ENCODE results near the gene PRIMA1.
A peak's percentile ranks its signal among the peaks of the same experiment; 100 is the strongest.

Gene PRIMA1

DNA sequence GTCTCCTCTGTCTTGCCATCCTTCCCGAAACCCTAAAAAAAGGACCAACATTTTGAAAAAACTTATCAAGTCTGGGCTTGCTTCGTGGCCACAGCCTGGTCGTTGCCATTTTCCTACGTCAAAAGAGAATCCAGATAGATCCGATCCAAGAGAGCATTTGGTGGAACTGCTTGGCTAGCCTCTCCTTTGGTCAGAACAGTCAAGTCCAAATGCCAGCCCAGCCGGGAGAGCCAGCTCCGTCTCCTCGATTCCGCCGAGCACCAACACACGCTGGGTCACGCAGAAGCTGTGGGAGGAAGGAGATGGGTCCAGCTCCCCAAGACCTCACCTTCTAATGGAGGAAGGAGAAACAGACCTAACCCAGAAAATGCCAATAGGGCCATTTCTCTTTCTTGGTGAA, 9.3 kb upstream of the PRIMA1 start:
- DNase-seq (ENCODE audit: low read depth, low spot score) = no peak
- no peak overlapping the region for H3K27ac ChIP-seq

DNA sequence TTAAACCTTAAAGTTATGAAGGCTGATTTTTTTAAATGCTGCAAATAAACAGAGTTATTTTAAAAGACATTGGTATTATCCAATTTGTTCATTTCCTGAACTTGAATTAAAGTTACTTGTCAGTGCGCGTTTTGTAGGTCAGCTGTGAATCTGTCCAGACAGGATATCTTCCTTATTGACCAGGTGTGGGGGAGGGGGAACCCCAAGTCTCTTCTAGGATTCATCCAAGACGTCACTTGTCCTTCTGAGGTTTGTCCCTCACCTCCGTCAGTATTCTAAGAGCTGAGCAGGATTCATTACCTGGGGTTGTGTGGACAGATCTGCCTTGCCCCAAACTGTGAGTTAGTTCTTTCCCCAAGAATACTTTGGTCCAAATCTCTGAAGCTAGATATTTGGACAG, 8.8 kb upstream of the PRIMA1 start:
- no peak overlapping the region for H3K27ac ChIP-seq
- DNase-seq (ENCODE audit: low read depth, low spot score) = peak; percentile 10

DNA sequence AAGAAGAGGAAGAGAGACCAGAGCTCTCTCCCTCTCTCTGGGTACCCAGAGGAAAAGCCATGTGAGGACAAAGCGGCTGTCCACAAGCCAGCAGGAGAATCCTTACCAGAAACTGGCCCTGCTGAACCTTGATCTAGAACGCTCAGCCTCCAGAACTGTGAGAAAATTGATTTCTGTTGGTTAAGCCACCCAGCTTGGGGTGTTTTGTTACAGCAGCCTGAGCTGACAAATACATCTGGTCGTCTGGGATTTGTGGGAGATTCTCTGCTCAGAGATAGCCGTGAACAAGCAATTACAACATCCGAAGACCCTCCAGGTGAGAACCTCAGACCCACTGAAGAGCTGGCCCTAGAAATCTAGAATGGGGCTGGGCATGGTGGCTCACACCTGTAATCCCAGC, 6.5 kb upstream of the PRIMA1 start:
- no peak overlapping the region for H3K27ac ChIP-seq
- no peak for DNase-seq (ENCODE audit: low read depth, low spot score)

DNA sequence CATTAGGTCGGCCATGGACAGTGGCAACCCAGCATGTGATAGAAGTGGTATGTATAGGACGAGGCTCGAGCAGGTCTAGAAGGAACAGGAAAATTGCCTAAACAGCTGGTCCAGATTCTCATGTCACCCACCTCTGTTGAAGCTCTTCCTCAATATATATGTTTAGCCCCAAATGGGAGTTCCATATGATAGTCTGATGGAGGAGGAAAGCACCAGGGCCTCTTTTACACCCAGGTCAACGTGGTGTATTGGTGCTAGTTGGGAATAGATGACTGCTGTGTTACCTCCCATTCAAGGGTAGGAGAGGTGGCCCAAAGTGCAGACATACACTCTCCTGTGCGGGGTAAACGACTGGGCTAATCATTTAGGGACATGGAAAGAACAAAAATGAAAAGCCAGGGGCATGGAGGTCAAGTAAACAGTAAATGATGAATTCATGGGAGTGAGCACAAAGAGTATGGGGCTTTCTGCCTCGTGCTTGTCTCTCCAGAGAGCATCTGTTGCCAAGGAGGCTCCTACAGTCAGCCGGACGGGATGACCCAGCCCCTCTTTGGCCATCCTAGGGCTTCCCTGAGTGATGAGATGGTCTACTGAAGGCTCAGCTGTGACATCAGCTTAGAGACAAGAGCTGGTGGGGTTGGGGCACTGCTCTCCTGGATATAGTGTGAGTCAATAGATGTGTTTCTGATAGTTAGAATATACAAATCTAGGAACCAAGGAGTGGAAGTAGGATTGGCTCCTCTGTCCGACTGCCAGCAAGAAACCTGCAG, 5.5 kb upstream of the PRIMA1 start:
- DNase-seq (ENCODE audit: low read depth, low spot score) = no peak
- no peak overlapping the region for H3K27ac ChIP-seq

DNA sequence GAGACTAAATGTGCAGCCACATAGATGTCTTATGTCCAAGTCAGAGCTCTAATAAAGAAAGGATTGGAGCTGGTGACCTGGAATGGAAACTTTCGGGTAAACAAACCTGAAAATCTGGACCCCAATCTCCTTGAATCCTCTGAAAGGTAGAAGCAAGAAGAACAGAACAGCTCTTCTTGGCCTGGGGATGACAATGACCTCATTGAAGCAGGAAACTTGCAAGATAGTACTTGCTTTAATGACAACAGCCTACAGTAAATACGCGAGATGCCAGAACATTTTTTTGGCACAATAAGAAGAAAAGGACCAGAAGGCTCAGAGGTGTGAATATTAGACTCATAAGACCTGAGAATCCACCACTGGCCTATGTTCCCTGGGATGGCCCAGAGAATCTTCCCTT, 4.1 kb upstream of the PRIMA1 start:
- no peak overlapping the region for H3K27ac ChIP-seq
- peak; percentile 12 for DNase-seq (ENCODE audit: low read depth, low spot score)

DNA sequence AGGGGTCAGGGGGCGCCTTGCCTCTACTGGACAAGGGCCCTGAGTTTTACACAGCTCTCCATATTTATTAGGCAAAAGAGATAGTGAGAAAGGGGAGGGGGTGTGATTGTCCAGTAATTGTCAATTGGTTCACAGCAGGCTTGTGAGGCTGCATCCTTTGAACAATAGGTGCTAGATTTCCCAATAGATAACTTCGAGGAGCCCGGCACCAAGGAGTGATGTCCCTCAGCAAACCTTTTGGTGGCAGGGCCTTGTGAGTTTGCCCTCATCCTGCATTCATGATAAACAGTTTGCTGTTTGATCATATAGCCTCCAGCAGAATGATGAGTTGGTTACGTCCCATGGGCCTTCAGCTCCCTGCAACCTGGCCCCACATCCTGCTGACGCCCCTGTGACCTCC, 2.7 kb upstream of the PRIMA1 start:
- no peak for DNase-seq (ENCODE audit: low read depth, low spot score)
- H3K27ac ChIP-seq = no peak overlapping the region

DNA sequence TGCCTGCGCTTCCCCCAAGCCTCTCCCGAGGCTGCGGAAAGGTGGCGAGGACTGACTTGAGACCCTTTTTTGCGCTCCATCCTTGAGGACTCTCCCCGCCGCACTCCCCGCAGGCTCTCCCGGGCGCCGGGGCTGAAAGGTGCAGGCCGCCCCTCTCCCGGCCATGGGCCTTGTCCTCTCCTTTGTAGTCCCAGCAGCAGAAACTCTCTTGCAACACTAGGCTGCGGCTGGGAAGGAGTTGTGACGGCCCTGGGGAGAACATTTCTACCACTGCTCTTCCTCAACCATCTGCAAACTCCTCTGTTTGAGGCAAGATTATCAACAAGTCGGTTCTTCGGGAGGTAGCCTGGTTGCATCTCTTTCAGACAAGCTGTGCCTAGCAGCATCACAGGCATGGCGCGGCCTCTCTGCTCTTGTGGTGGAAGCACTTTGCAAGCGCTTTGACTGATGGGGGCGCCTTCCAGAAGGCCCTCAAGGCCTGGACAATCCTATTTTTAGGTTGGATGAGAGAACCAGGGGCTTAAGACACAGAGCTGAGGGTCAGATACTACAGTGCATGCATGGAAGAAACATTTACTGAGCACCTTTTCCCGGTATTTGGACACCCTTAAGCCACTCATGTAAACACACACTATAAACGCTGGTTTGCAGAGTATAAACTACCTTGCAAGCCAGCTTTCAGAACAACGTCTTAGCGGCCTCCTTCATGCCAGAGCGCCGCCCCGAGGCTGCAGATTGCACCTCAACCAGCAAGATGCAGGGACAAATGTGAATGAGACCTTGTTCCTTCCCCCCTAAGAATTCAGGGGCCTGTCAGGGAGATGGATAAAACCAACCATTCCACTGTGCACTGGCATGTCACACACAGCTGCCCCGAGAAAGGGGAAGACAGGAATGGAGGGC, 1.2 kb upstream of the PRIMA1 start:
- DNase-seq (ENCODE audit: low read depth, low spot score) = no peak
- H3K27ac ChIP-seq = no peak overlapping the region

DNA sequence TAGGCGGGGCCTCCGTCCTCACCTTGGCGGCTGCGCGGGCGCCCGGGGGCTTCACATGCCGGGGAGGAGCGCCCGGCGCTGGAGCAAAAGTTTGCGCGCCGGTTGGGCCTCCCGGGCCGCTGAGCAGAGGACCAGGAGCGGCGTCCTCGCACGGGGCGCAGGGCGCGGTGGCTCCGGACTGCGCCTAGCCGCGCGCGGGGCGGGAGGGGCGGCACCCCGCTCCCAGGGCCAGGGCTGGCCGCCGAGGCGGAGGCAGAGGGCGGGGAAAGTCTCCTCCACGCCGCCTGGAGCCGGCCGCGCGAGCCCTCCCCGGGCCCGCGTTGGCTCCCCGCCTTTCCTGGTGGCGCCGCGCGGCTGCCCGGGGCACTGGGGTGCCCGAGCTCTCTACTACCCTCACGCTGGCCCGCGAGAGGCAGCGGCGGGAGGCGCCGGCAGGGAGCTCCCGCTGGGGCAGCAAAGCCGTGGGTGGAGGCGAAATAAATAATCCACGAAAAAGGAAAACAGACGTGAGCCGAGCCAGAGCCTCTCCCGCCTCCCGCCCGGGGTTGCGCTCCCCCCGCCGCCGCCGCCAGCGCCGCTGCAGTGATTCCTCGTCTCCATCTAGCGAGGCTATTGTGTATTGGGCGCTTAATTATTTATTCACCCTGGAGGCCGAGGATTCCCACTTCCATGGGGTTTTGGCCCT, 400 bp upstream of the PRIMA1 start:
- no peak for DNase-seq (ENCODE audit: low read depth, low spot score)

DNA sequence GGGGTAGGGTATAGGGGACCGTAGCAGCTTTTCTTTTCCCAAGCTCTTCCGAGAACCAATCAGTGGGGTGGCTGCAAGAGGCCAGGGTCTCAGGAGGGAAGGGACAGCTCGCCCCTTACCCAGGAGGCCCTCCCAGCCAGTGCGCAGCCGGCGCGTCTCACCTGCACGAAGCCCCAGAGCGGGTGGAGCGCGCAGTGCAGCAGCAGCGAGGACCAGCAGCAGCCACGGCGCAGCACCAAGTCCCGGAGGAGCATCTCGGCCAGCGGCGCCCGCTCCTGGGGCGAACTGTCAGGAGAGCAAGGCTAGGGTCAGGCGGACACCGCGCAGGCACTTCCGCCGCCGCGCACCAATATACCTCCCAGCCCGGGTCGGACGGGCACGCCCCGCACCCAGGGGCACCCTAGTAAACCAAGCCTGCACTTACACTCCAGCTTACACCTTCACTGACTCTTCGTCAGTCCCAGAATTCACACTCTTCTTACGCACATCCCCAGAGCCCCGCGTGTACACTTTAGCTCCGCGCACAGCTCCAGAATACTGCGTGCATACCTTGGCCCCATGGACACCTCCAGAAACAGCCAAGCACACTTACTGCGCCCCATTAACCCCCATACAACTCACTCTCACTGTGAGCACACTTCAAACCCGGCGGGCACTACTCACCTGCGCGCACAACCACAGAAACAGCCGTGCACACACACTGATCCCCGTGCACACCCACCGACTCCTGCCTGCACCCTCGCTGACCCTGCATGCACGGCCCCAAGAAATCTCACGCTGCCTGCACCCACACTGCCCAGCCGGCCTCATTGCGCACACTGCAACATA, 606 bp downstream of the PRIMA1 start:
- no peak overlapping the region for H3K27ac ChIP-seq
- no peak for DNase-seq (ENCODE audit: low read depth, low spot score)

More for the DNA sequence above, 400 bp upstream of the PRIMA1 start:
- H3K27ac ChIP-seq = no peak overlapping the region

DNA sequence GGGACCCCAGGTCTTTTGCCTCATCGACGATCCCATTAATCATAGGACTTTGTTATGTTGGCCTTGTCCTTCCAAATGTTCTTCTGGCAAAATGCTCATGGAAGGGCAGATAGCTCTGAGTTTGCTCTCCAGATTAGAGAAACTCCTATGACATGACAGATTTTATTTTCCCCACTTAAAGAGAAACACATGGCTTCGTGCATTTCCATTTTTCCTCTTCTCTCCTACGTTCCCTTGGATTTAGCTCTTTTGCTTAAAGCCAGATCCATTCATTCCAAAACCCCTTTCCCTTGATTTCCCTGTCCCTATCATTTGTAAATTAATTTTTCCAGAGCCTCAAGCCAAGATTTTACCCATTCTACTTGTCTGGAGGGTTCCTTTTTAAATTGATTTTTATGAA, 2.9 kb downstream of the PRIMA1 start:
- DNase-seq (ENCODE audit: low read depth, low spot score) = no peak
- no peak overlapping the region for H3K27ac ChIP-seq

DNA sequence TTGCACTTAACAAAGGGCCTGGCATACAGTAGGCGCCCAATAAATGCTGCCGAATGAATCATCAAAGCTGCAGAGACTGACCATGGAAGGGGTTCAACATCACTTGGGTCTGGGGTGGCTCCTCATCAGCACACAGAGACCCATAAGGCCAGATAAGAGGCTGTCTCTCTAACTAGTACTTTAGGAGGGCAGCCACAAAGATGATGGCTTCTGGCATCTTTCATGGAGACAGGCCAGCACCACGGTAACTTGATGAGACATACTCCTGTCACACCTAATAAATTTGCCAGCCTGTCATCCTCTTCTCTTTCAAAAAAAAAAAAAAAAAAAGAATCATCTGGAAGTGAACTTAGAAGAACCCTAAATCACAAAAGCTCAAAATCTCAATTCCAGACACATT, 3.4 kb downstream of the PRIMA1 start:
- no peak overlapping the region for H3K27ac ChIP-seq
- DNase-seq (ENCODE audit: low read depth, low spot score) = no peak

DNA sequence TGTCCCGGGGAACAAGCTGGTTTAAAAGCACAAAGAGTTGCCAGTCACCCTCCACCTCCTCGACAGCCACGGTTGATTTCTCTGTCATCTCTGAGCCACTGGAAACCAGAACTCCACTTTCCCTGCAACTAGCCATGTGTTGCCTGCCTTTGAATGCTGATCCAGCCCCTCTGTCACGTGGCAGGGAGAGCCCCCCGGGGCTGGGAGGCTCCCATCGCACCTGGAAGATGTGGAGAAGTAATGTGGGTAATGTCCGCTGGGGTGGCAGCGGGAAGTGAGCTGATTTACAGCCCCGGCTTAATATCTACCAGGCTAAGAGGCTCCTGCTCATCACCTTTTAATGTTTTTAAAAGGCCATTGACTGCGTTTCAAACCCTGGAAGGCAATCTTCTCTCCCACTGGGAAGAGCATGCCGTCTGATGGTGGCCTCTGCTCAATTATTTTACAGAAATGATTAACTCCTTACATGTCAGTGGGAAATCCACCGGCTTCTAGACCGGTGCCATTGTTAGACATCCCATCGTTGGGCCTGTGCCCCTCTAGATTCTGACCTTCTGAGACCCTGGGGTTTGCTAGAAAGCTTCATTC, 7.4 kb downstream of the PRIMA1 start:
- no peak overlapping the region for H3K27ac ChIP-seq
- DNase-seq (ENCODE audit: low read depth, low spot score) = no peak

DNA sequence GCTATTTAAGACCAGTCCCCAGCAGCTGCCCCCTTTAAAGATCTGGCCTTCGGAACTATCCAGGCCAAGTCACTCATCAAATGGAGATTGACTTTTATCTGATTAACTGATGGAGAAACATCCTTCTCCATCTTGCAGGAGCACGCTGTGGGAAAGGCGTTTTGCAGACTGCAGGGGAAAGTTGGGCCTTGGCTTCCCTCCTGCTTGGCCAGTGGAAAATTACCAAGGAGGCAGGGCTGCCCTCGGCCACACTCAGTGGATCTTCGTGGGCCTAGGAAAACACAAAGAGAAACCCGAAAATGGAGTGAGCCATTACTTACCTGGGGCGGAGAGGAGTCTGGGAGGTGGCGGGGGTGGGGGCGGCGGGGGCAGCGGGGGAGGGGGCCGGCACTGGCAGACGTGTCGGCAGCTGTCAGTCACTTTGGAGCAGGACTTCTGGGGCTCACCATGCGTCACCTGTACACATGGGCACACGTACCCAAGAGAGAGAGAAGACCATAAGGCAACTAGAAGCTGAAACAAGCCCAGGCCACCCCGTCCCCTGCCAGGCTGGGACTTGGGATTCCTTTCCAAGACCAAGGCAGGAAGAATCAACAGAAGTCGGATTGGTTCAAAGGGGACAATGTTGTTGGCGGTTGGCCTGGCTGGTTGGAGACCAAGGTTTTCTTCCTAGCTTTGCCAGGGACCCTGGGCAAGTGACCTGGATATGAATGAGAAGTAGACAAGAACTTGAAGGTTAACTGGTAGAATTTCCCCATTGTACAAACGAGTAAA, 9.2 kb downstream of the PRIMA1 start:
- DNase-seq (ENCODE audit: low read depth, low spot score) = no peak
- no peak overlapping the region for H3K27ac ChIP-seq

DNA sequence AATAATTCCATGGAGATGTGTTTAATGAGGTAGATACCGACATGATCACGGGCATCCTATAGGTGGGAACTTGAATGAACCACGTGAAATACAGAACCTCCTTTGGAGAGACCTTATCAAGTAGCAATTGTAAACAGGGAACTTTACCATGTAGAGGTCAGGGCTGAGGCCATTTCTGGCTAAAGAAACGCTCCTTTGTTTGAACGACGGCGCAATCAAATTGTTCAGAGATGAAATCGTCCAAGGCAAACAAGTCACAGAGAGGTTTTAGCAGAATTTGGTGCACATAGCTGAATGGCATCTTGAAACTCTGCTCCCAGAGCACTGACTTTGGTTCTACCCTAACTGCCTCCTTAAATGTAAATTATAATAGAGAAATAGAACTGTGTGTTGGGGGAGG, 9.8 kb downstream of the PRIMA1 start:
- no peak for DNase-seq (ENCODE audit: low read depth, low spot score)
- no peak overlapping the region for H3K27ac ChIP-seq

DNA sequence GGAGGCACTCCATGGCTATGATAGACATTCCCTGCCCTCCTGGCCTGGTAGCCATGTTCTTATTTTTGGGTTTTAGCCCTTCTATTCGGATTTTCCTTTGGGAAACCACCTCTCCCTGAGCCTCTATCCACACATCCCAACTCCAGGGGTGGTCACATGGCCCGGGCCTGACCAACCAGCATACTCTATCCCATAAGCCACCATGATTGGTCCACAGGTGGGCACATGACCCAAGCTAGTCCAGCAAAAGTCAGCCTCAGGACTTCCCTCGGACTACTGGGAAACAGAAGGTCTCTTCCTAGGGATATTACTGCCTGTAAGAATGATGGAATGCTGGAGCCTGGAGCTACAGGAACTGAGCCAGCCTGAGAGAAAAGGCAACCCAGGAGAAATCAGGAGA, 12.5 kb downstream of the PRIMA1 start:
- DNase-seq (ENCODE audit: low read depth, low spot score) = no peak
- H3K27ac ChIP-seq = no peak overlapping the region

DNA sequence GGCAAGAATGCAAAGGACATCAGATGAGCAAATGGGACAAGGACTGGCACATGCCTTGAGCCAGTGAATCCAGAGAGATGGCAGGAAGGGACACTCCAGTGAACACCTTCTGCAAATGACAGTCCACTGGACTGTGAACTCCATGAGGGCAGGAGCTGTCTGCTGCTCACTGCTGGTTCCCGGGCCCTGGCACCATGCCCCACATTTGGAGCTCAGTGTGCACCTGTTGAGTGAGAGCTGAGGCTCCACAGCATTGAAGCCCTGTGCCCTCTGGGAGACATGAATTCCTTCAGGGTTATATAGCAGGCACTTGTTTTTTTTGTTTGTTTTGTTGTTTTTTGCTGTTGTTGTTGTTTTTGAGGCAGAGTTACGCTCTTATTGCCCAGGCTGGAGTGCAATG, 13.1 kb downstream of the PRIMA1 start:
- H3K27ac ChIP-seq = no peak overlapping the region
- DNase-seq (ENCODE audit: low read depth, low spot score) = no peak

DNA sequence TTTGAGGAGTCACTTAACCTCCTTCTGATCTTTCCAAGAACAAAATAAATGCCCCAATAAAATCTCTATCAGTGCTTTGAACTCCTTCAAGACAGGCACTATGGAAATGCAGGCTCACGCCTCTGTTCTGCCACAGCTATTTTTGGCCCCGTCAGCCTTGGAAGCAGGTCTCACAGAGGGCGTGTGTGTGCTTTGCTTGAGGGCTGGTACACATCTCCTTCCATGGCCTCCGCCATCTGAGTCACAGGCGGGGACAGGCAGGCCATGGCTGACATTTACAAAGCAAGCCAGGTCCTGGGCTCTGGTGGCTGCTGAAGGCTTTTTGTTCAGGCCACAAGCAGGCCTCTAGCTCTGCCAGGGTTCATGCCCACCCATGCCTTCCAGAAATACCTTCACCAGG, 16.0 kb downstream of the PRIMA1 start:
- DNase-seq (ENCODE audit: low read depth, low spot score) = no peak
- no peak overlapping the region for H3K27ac ChIP-seq

DNA sequence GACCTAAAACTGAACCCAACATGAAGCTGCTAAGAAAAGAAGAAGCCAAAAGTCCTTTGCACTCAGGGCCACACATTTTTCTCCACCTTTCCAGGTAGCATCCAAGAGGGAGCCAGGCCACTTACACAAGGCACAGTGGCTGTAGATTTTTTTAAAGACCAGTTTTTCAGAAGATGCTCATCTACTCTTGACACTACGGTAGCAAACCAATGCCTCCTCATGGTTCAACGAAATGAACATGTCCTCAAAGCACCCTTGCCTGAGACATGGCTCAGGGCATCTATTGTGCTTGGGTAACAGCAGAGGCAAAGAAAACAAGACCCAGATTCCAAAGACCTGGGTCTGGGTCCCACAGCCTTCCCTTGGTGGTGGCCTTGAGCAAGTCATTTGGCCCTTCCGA, 22.3 kb downstream of the PRIMA1 start:
- no peak overlapping the region for H3K27ac ChIP-seq
- no peak for DNase-seq (ENCODE audit: low read depth, low spot score)

DNA sequence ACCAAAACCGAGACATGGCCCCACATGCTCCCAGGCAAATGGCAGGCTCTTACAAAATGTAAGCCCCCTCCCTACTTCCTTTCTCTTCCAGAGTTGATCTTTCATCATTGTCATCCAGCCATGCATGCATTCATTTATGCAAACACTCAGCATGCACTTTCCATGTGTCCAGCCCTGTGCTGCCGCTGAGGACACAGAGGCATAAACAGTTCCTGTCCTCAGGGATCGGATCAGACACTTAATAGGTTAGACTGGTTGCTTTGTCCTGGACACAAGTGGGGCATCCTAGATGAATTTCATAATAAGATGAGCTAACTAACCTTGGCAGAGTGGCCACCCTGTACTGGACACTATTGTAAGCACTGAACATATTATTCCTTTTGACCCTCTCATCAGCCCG, 23.1 kb downstream of the PRIMA1 start:
- DNase-seq (ENCODE audit: low read depth, low spot score) = no peak
- H3K27ac ChIP-seq = no peak overlapping the region

Data from epithelial cell of prostate (primary cell).